Measurements from ENCODE around the gene MRTFB.

Gene MRTFB

GRCh38 chr16:14244196-14245010 lies 173.3 kb downstream of the MRTFB start:
- no peak for DNase-seq

GRCh38 chr16:14248791-14249190 lies 177.7 kb downstream of the MRTFB start:
- DNase-seq, result no peak

- peak; percentile 65 to 67 for DNase-seq
Measured at GRCh38 chr16:14249291-14250032, 178.3 kb downstream of the MRTFB start.

- no peak for DNase-seq
Measured at GRCh38 chr16:14251419-14251818, 180.3 kb downstream of the MRTFB start.

GRCh38 chr16:14252860-14253259 lies 181.7 kb downstream of the MRTFB start:
- DNase-seq, result no peak

GRCh38 chr16:14263011-14263410 lies 191.9 kb downstream of the MRTFB start:
- no peak for DNase-seq

GRCh38 chr16:14263769-14264168 lies 192.7 kb downstream of the MRTFB start:
- DNase-seq, result no peak

GRCh38 chr16:14264327-14264943 lies 193.3 kb downstream of the MRTFB start:
- DNase-seq, result no peak

- DNase-seq, result no peak
Measured at GRCh38 chr16:14268073-14268472, 197.0 kb downstream of the MRTFB start.

- DNase-seq, result no peak
Measured at GRCh38 chr16:14275934-14276333, 204.8 kb downstream of the MRTFB start.

- no peak for DNase-seq
Measured at GRCh38 chr16:14278749-14279148, 207.6 kb downstream of the MRTFB start.

GRCh38 chr16:14280541-14280940 lies 209.4 kb downstream of the MRTFB start:
- DNase-seq, result no peak

- DNase-seq, result no peak
Measured at GRCh38 chr16:14283786-14284185, 212.7 kb downstream of the MRTFB start.

- DNase-seq, result no peak
Measured at GRCh38 chr16:14284371-14284770, 213.3 kb downstream of the MRTFB start.

- DNase-seq, result no peak
Measured at GRCh38 chr16:14284930-14285512, 213.9 kb downstream of the MRTFB start.

GRCh38 chr16:14285513-14286367 lies 214.6 kb downstream of the MRTFB start:
- DNase-seq, result peak; percentile 98 to 99

- DNase-seq, result peak; percentile 37 to 44
Measured at GRCh38 chr16:14286368-14287230, 215.5 kb downstream of the MRTFB start.

GRCh38 chr16:14289692-14290340 lies 218.7 kb downstream of the MRTFB start:
- DNase-seq, result peak; percentile 49 to 64

- DNase-seq, result no peak
Measured at GRCh38 chr16:14291286-14291685, 220.2 kb downstream of the MRTFB start.

- DNase-seq, result no peak
Measured at GRCh38 chr16:14292051-14292825, 221.1 kb downstream of the MRTFB start.

All from activated T-cell treated with anti-CD3 and anti-CD28 coated beads, Interleukin-2, amount 50 U/mL, for 48 hours (primary cell).